Activated T-helper 17 cell treated with anti-CD3 and anti-CD28 coated beads, Interleukin-2, amount 50 U/mL, for 72 hours (primary cell): Measurements from ENCODE around the gene MSH4. TPM values are rescaled to one million over a fixed set of nuclear protein-coding genes. Genes with fewer than 3 reads are reported as not detected.
A peak's percentile ranks its signal among the peaks of the same experiment; 100 is the strongest.
"Not testable (repeated sequence)": the region's sequence is repeated elsewhere in the genome, so short reads cannot be mapped to it uniquely, and the experiment has no call there.

ENCODE experiments used
- ATAC-seq: fragments of 150-1000 bp; cut with Tn5 transposase; replicated peaks from 2 replicates; pipeline ENCODE4 v1.10.0; 2021; ENCODE audit warnings: mild to moderate bottlenecking, moderate library complexity
- H3K27ac Mint-ChIP-seq: one replicate; pipeline ENCODE4 v1.8.0; 2022; ENCODE audit warnings: mixed read lengths
- H3K27me3 Mint-ChIP-seq: one replicate; pipeline ENCODE4 v1.8.0; 2022; ENCODE audit warnings: mixed read lengths
- H3K36me3 Mint-ChIP-seq: one replicate; pipeline ENCODE4 v1.8.0; 2022; ENCODE audit warnings: low read depth, mild to moderate bottlenecking, mixed read lengths
- H3K4me1 Mint-ChIP-seq: one replicate; pipeline ENCODE4 v1.8.0; 2022; ENCODE audit warnings: mixed read lengths
- H3K4me3 Mint-ChIP-seq: one replicate; pipeline ENCODE4 v1.8.0; 2022; ENCODE audit warnings: mild to moderate bottlenecking, mixed read lengths
- H3K9me3 Mint-ChIP-seq: one replicate; pipeline ENCODE4 v1.8.0; 2022; ENCODE audit warnings: mixed read lengths
- total RNA-seq, 2 donors: library from RNA; stranded (reverse); gene quantifications; one replicate each; pipeline ENCODE4 v1.2.3, GENCODE V29; 2022

Gene MSH4
- total RNA-seq, 2 donors from 2014 or later: 0.32 to 0.95 TPM

DNA sequence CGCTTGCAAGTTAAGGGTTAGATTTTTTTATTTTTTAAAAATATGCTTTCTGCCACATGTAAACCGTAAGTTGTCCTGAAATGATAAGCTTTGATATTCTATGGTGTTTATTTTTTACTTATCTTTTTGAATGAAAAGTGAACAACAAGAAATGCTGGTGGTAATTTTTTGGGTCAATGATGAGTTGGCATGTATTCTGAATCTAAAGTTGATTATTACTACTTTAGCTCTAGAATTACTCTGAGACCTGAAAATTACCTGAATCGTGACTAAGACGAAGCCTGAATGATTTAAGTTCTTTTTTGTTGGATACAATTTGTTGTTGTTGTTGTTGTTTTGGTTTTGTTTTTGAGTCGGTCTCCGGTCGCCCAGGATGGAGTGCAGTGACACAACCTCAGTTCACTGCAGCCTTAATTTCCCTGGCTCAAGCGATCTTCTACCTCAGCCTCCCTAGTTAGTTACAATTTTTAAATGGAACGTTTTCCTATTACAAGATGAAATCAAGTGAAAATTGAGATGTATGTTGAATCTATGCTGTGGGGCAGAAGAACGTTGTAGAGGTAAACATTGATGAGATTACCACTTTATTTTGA is 9.7 kb upstream of the MSH4 start:
- peak overlapping the region; percentile 99 for H3K4me3 Mint-ChIP-seq
- H3K9me3 Mint-ChIP-seq: no peaks in the 10 kb centered on the region
- H3K4me1 Mint-ChIP-seq: peaks cover 30% of the 10 kb centered on the region
- H3K27me3 Mint-ChIP-seq: no peaks in the 10 kb centered on the region
- peak overlapping the region; percentile 97 for H3K27ac Mint-ChIP-seq
- no peak for ATAC-seq
- H3K36me3 Mint-ChIP-seq: peaks cover 62% of the 10 kb centered on the region

DNA sequence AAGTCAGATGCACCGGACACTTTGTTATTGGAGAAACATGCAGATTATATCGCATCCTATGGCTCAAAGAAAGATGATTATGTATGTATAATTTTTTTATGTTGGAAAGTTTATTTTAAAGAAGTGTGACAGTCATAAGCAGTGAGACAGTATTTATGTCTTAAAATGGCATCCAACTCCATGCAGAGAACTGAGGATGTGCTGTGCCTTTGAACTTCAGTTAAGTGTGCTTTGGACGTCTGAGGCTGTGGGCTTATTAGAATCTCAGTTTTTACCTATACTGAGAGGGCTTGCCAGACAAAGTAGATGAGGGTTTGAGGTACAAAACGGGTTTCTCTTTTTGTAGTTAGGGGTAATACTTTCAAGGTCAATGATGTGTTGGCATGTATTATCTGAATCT is 9.2 kb upstream of the MSH4 start:
- H3K36me3 Mint-ChIP-seq: peaks cover 67% of the 10 kb centered on the region
- no peaks in the 10 kb centered on the region for H3K9me3 Mint-ChIP-seq
- peaks cover 30% of the 10 kb centered on the region for H3K4me1 Mint-ChIP-seq
- H3K27me3 Mint-ChIP-seq: no peaks in the 10 kb centered on the region
- ATAC-seq: no peak
- peak overlapping the region; percentile 99 for H3K4me3 Mint-ChIP-seq
- peak overlapping the region; percentile 97 for H3K27ac Mint-ChIP-seq

DNA sequence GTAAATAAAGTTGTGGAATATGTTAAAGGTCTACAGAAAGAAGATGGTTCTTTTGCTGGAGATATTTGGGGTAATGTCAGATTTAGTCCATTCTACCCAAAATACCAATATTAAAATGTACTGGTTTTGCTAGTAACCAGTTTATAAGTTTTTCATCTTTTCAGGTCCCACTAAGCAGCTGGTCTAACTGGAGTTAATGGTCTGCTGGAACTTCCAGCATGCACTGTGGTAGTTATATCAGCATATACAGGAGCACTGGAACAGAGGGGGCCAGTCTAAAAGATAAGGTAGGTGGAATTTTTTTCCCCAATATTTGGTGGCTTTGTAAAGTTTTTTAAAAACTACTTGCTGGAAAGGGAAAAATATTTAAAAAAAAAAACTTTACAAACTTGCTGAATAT is 6.7 kb upstream of the MSH4 start:
- H3K4me1 Mint-ChIP-seq: peaks cover 30% of the 10 kb centered on the region
- H3K9me3 Mint-ChIP-seq: no peaks in the 10 kb centered on the region
- H3K4me3 Mint-ChIP-seq: peak overlapping the region; percentile 99
- peaks cover 92% of the 10 kb centered on the region for H3K36me3 Mint-ChIP-seq
- H3K27me3 Mint-ChIP-seq: no peaks in the 10 kb centered on the region
- H3K27ac Mint-ChIP-seq: peak overlapping the region; percentile 97
- ATAC-seq: no peak

DNA sequence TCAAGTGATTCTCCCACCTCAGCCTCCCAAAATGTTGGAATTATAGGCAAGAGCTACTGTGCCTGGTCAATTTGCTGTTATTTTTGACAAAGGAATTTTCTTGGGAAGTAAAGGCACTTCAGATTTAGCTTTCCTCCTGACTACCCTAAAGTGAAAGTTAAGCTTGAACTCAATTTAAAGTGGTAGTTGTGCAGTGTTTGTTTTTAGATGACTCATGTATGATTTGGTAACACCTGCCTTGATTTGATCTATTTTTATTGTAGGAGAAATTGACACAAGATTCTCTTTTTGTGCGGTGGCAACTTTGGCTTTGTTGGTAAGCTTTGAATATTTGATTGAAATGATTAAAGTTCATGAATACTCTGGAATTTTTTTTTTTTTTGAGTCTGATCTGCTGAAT is 5.7 kb upstream of the MSH4 start:
- H3K27me3 Mint-ChIP-seq: no peaks in the 10 kb centered on the region
- no peaks in the 10 kb centered on the region for H3K9me3 Mint-ChIP-seq
- no peak for ATAC-seq
- peaks cover 100% of the 10 kb centered on the region for H3K36me3 Mint-ChIP-seq
- H3K4me3 Mint-ChIP-seq: peak overlapping the region; percentile 99
- H3K4me1 Mint-ChIP-seq: peaks cover 30% of the 10 kb centered on the region
- peak overlapping the region; percentile 97 for H3K27ac Mint-ChIP-seq

DNA sequence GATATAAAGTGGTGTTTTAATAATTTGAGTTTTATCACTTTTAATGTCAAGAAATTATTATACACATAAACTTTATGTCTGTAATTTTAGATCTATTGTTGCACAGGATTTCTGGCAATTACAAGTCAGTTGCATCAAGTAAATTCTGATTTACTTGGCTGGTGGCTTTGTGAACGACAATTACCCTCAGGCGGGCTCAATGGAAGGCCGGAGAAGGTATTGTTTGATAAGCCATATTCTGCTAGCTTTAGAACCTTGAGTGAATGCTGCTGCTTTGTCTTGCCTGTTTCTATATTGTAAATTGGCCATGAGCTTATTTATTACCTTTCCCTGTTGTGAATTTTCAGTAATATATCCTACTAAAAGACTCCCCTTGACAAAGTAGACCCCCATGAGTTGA is 4.6 kb upstream of the MSH4 start:
- Mint-ChIP-seq H3K4me1 (peaks cover 36% of the 10 kb centered on the region), H3K9me3 (no peaks in the 10 kb centered on the region), H3K27me3 (no peaks in the 10 kb centered on the region), H3K36me3 (peaks cover 100% of the 10 kb centered on the region), H3K4me3 (peak overlapping the region; percentile 99), H3K27ac (peak overlapping the region; percentile 97)
- ATAC-seq: no peak

DNA sequence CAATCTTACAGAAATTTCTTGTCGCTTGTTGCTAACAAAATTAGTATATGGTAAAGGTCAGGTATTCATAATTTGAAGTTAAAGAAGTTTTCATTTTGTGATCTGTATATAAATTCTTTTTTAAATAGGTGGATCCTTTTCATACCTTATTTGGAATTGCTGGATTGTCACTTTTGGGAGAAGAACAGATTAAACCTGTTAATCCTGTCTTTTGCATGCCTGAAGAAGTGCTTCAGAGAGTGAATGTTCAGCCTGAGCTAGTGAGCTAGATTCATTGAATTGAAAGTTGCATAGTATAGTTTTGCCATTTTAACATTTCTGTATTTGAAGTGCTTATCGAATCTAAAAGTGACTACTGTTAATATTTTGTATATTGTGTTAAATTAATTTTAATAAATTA is 2.3 kb upstream of the MSH4 start:
- H3K4me1 Mint-ChIP-seq: peaks cover 34% of the 10 kb centered on the region
- H3K4me3 Mint-ChIP-seq: no peak overlapping the region
- no peak overlapping the region for H3K27ac Mint-ChIP-seq
- no peaks in the 10 kb centered on the region for H3K9me3 Mint-ChIP-seq
- no peaks in the 10 kb centered on the region for H3K27me3 Mint-ChIP-seq
- H3K36me3 Mint-ChIP-seq: peaks cover 99% of the 10 kb centered on the region
- ATAC-seq: no peak

DNA sequence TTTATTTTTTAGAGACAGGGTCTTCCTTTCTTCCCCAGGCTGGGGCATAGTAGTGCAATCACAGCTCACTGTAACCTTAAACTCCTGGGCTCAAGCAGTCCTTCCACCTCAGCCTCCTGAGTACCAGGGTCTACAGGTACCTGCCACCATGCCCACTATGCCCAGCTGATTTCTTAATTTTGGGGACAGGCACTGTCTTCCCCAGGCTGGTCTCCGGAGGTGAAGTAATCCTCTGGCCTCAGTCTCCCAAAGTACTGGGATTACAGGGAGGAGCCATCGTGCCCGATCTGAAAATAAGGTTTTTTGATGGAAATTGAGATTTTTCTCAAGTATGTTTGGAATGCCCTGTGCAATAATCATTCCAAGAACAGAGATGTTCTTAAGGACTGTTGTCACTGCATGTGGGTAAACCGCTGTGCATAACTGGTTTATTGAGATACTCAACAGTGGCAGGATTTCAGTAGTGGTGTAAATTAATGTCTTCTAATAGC is 934 bp upstream of the MSH4 start:
- Mint-ChIP-seq H3K4me1 (peaks cover 22% of the 10 kb centered on the region), H3K27me3 (no peaks in the 10 kb centered on the region), H3K4me3 (no peak overlapping the region), H3K9me3 (no peaks in the 10 kb centered on the region), H3K36me3 (peaks cover 86% of the 10 kb centered on the region), H3K27ac (no peak overlapping the region)
- ATAC-seq: no peak

DNA sequence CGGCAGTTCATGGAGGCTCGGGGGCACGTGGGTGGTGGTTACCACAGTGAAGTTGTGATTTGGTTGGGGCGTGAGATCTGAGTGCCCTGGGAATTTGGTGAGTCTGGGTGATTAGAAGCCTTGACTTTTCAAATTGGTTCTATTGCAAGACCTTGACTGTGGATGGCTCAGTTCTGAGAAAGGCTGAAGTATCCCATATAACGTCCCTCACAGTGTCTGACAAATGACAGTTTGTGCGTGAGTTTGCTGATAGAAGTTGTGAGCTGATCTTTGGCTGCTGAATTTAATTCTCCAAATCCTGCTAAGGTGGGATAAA is 549 bp downstream of the MSH4 start:
- peaks cover 71% of the 10 kb centered on the region for H3K36me3 Mint-ChIP-seq
- no peak overlapping the region for H3K27ac Mint-ChIP-seq
- ATAC-seq: no peak

DNA sequence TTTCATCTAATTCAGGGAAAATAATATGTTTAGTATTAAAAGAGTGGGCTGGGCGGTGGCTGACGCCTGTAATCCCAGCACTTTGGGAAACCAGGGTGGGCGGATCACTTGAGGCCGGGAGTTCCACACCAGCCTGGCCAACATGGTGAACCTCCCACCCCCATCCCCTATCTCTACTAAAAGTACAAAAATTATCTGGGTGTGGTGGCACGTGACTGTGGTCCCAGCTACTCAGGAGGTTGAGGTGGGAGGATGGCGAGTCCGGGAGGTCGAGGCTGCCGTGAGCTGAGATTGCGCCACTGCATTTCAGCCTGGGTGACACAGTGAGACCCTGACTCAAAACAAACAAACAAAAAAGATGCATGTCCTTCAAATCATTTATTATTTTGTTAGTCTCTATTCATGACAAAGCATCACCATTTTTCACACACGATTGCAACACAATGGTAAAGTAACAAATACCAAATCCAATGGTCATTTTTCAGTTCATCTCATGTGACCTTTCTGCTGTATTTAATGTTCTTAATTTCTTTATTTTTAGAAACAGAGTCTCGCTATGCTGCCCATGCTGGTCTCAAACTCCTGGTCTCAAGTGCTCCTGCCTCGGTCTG is 1.0 kb downstream of the MSH4 start:
- H3K36me3 Mint-ChIP-seq: peaks cover 66% of the 10 kb centered on the region
- peak overlapping the region; percentile 12 for H3K27ac Mint-ChIP-seq
- ATAC-seq: no peak
- peaks cover 11% of the 10 kb centered on the region for H3K4me1 Mint-ChIP-seq
- H3K9me3 Mint-ChIP-seq: no peaks in the 10 kb centered on the region
- no peaks in the 10 kb centered on the region for H3K27me3 Mint-ChIP-seq
- no peak overlapping the region for H3K4me3 Mint-ChIP-seq

More for the DNA sequence above, 549 bp downstream of the MSH4 start:
- Mint-ChIP-seq H3K9me3 (no peaks in the 10 kb centered on the region), H3K27me3 (no peaks in the 10 kb centered on the region), H3K4me3 (no peak overlapping the region), H3K4me1 (peaks cover 11% of the 10 kb centered on the region)

DNA sequence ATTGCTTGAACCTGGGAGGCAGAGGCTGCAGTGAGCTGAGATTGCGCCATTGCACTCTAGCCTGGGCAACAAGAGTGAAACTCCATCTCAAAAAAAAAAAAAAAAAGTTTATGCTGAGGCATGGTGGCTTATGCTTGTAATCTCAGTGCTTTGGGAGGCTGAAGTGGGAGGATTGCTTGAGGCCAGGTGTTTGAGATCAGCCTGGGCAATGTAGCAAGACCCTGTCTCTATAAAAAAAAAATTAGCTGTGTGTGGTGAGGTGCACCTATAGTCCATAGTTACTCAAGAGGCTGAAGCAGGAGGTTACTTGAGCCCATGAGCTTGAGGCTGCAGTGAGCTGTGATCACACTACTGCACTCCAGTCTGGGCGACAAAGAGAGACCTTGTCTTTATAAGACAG is 4.8 kb downstream of the MSH4 start:
- not testable (repeated sequence) for H3K9me3 Mint-ChIP-seq, ATAC-seq, H3K4me1 Mint-ChIP-seq, H3K27me3 Mint-ChIP-seq, H3K4me3 Mint-ChIP-seq, H3K27ac Mint-ChIP-seq
- peaks cover 28% of the 10 kb centered on the region for H3K36me3 Mint-ChIP-seq

DNA sequence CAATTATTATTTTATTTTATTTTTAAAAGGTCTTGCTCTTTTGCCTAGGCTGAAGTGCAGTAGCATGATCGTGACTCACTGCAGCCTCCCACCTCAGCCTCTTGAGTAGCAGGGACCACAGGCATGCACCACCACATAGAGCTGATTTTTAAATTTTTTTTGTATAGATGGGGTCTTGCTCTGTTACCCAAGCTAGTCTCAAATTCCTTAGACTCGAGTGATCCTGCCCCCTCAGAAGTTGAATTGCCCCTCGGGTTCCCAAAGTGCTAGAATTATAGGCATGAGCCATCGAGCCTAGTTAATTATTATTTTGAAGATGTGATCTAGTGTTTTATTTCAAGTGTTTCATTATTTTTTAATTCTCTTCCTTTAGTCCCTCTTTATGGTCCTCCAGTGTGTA is 12.2 kb downstream of the MSH4 start:
- no peak for ATAC-seq
- Mint-ChIP-seq H3K9me3 (no peaks in the 10 kb centered on the region), H3K36me3 (no peaks in the 10 kb centered on the region), H3K27me3 (no peaks in the 10 kb centered on the region), H3K4me1 (no peaks in the 10 kb centered on the region), H3K27ac (no peak overlapping the region), H3K4me3 (no peak overlapping the region)

DNA sequence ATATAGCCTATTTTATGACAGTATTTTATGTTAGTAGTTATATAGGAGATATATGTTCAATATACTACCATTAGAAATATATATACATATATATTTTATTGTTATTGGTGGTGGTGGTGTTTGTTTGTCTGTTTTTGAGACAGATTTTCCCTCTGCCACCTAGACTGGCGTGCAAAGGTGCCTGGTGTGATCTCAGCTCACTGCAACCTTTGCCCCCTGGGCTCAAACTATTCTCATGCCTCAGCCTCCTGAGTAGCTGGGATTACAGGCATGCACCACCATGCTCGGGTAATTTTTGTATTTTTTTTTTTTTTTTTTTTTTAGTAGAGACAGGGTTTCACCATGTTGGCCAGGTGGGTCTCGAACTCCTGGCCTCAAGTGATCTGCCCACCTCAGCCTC is 13.4 kb downstream of the MSH4 start:
- H3K27ac Mint-ChIP-seq, H3K36me3 Mint-ChIP-seq, H3K4me1 Mint-ChIP-seq, ATAC-seq, H3K27me3 Mint-ChIP-seq, H3K4me3 Mint-ChIP-seq, H3K9me3 Mint-ChIP-seq: not testable (repeated sequence)

DNA sequence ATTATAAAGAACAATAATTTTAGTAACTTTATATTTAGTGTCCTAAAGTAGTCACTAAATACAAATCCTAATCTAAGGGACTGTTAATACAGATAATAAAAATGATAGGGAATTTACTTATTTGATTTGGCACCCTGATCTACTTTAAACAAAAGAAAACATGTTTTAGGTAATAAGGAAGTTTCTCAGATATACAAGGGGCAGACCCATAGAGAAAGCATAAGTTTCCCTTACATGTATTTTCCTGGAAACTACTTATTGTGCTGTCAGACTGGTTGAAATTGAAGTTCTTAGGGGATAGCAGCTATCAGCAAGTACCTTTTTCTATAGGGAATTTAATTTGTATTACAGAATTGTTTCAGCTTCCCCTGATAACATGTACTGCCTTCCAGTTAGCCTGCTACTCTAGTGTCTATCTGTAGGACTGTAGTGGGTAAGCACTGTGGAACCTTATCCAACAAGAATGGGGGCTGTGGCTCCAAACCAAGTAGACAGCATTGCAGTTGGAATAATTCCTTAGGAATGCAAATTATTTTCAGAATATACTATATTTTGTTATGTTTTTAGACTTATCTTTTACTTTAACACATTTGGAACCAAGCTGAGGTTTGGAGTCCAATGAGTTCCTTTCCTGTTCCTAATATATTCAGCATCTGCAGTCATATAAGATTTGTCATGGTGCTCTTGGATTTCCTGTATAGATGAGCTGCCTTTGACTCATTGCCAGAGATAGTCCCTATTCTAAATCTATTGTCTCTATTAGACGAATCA is 14.7 kb downstream of the MSH4 start:
- H3K36me3 Mint-ChIP-seq: no peaks in the 10 kb centered on the region
- ATAC-seq: no peak
- no peaks in the 10 kb centered on the region for H3K27me3 Mint-ChIP-seq
- H3K4me3 Mint-ChIP-seq: no peak overlapping the region
- H3K9me3 Mint-ChIP-seq: no peaks in the 10 kb centered on the region
- no peaks in the 10 kb centered on the region for H3K4me1 Mint-ChIP-seq
- H3K27ac Mint-ChIP-seq: no peak overlapping the region

DNA sequence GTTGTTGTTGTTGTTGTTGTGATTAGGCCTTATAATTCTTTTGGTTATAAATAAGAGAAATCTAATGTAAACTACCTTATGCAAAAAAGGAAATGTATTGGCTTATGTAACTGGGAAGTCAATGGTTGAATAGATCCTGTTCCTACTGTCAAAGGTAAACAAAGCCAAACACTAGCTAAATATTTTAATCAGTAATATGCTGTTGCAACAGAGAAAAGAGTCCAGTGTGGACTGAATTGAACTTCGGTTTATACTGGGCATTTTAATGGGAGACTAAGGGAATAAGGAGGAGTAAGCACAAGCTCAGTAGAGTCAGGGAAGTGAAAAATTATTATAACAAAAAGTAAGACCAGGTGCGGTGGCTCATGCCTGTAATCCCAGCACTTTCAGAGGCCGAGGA is 15.4 kb downstream of the MSH4 start:
- Mint-ChIP-seq H3K4me3 (no peak overlapping the region), H3K27ac (no peak overlapping the region), H3K9me3 (no peaks in the 10 kb centered on the region), H3K27me3 (no peaks in the 10 kb centered on the region), H3K36me3 (no peaks in the 10 kb centered on the region), H3K4me1 (no peaks in the 10 kb centered on the region)
- no peak for ATAC-seq

DNA sequence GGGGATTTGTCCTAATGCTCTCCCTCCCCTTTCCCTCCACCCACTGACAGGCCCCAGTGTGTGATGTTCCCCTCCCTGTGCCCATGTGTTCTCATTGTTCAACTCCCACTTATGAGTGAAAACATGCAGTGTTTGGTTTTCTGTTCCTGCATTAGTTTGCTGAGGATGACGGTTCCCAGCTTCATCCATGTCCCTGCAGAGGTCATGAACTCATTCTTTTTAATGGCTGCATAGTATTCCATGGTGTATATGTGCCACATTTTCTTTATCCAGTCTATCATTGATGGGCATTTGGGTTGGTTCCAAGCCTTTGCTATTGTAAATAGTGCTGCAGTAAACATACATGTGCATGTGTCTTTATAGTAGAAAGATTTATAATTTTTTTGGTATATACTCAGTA is 26.9 kb downstream of the MSH4 start:
- not testable (repeated sequence) for H3K27ac Mint-ChIP-seq, H3K4me1 Mint-ChIP-seq, ATAC-seq, H3K9me3 Mint-ChIP-seq, H3K27me3 Mint-ChIP-seq, H3K4me3 Mint-ChIP-seq
- H3K36me3 Mint-ChIP-seq: peaks cover 18% of the 10 kb centered on the region
